K562 (cell line): ENCODE data around the gene PCSK5.

Experiments
- CREB1 ChIP-seq, 2 experiments: sonication (generic) in 1 of 2; formaldehyde crosslinking in 1 of 2; IDR thresholded peaks; 2 replicates each; pipeline versions ENCODE4 v1.6.1 to v1.8.0; 2012 to 2022; ENCODE audit warnings: inconsistent platforms in 1 of 2, mild to moderate bottlenecking in 1 of 2, missing genetic modification reagents in 1 of 2, moderate library complexity in 1 of 2
- EP300 ChIP-seq: IDR thresholded peaks from 2 replicates; pipeline ENCODE4 v1.6.1; 2012; ENCODE audit warnings: low read length, improper control_type of control experiment
- POLR2A ChIP-seq: fragments of 450-650 bp; conservative IDR thresholded peaks from 2 replicates; pipeline ENCODE4 v1.6.1; 2016
- POLR2AphosphoS5 ChIP-seq: IDR thresholded peaks from 2 replicates; pipeline ENCODE4 v1.6.1; 2011; ENCODE audit warnings: mild to moderate bottlenecking, low read depth, low read length, moderate library complexity; ENCODE audit not compliant: control insufficient read depth, insufficient read depth

DNA sequence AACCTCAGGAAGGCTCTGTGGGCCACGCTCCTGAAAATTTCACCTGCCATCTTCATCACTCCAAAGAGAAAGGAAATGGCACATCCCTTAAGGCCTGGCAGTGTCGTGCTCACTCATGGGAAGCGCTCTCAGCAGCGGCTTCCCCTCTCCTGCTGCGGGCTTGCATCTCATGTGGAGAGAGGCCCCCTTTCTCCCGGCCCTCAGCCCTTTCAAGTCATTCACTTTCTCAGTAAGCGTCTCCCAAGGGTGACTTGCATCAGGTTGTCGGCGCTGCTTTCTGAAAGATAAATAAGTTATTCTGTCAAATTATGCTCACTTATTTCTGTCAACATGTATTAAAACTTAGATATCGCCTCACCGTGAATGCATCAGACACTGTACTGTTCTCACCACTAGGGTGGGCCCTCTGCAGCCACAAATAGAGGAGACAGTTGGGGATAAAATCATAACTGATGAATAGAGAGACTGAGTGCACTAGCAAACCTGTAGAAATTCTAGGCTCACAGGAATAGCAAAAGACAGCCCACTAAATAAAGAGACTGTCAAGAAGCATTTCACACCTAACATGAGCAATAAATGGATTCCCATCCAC lies 329.2 kb downstream of the PCSK5 start:
- TF ChIP-seq POLR2AphosphoS5, result no peak
- TF ChIP-seq EP300, result no peak
- TF ChIP-seq POLR2A, result no peak
- no peak for TF ChIP-seq CREB1 (IDR thresholded peaks at IDR 0.05)
- TF ChIP-seq CREB1 (CRISPR knock-in tag; IDR thresholded peaks at IDR 0.05), result no peak
